NCI-H82 (cell line): ENCODE measurements around the gene RMDN2.
"Not testable (repeated sequence)": the region's sequence is repeated elsewhere in the genome, so short reads cannot be mapped to it uniquely, and the experiment has no call there.

Source experiments
- DNase-seq: peaks from one replicate; lab custom pipeline; 2025; lab: John Stamatoyannopoulos, UW

The RMDN2 gene

DNA sequence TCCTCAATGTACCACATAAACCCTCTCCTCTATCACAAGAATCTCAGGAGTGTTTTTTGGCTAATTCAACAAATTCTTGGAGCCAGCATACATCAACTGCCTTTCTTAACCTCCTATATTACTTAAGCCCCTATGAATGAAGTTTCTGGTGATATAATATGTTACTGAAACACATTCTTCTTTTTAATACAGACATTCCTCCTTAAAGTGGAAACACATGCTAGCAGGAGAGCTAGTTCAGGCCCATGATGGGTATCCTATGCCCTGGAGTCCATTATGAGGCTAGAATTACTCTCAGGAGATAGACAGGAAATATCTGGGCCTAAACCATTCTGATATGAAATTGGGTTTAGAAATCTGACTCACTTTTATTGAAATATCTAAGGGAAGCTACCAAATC is 26.6 kb upstream of the RMDN2 start:
- no peak for DNase-seq

DNA sequence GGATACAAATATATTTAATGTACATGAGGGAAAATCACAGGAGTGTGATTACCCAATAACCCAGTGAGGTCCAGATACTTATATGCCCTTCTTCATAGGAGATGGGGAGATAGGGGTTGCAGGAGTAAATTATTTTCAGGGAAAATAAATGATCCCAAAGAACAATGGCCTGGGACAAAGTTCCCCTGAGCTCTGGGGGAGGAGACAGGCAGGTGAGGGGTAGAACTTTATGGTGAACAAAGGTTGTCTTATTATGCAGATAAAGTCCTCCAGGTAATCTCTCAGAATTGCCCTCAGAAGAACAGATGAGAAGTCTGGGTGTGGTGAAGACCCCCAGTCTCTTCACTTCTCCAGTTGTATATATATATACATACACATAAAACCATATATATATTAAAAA is 22.1 kb upstream of the RMDN2 start:
- no peak for DNase-seq

DNA sequence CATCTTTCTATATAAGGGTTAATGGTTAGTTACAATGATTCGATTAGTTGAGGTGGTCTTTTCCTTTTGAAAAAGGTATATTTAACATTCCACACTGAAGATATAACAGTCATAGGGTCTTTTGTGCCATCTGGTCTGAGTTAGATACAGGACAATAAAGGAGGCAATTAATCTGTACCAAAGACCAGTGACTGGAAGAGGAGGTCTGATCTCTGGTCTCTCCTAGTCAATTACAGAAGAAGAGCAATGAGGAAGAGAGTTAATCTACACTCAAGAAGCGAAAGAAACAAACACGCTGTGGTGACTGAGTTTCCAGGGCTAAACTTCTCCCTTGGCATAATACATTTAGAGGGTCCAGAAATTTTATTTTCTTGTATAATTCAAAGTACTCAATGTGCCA is 20.7 kb upstream of the RMDN2 start:
- no peak for DNase-seq

DNA sequence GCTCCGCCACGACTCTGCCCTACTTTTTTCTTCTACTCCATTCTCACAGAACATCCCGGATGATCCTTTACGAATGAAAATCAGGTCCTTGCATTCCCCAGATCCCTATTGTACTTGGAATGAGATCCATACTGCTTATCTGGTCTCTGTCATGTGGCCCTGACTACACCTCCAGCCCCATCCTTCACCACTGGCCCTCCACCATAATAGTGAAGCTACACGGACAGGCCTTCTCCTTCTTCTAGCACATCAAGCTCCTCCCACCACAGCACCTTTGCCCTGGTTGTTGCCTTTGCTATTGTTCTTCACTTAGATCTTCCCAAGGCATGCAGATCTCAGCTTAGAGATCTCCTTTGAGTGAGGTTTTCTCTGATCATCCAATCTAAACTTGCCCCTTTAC is 20.1 kb upstream of the RMDN2 start:
- no peak for DNase-seq

DNA sequence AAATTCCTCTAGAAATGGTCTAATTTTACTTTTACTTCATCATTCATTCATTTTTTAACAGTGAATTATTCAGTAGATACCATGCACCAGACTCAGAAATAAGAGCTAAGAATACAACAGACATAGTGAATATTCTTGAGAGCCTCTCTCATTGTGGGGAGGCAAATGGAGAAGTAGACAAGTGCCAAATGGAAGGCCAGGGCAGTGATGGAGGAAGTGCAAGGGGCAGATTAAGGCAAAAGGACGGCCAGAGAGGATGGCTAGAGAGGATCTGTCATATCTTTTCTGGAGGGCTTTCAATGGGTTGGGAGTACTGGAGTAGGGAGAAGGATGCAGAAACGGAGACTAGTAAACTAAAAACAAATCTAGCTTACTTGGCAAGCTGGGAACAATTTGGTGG is 19.0 kb upstream of the RMDN2 start:
- DNase-seq, result no peak

DNA sequence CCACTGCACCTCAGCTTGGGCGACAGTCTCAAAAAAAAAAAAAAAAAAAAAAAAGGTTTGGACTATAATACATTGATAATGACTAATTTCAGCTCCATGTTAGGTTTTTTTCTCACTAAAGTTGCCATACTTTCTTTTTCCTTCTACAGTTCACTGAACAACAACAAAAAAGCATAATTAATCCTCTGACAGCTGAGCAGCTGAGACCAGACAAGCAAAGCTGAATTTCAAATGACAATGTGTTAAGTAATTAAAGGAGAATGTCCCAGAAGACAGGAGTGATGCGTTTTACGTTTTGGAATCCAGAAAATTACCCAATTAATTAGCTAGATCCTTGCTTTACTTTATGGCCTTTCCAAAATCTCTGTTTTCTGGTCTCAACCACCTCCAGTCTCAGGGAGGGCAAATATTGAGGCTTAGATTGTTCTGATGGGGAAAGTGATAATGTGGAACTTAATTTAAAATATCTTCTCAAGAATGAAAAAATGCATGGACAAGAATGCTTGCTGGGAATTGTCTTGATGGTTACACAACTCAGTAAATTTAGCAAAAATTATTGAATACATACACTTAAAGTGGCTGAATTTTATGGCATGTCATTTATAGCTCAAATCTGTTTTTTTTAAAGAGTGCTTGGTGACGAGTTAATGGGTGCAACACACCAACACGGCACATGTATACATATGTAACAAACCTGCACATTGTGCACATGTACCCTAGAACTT is 17.4 kb upstream of the RMDN2 start:
- DNase-seq, result no peak

DNA sequence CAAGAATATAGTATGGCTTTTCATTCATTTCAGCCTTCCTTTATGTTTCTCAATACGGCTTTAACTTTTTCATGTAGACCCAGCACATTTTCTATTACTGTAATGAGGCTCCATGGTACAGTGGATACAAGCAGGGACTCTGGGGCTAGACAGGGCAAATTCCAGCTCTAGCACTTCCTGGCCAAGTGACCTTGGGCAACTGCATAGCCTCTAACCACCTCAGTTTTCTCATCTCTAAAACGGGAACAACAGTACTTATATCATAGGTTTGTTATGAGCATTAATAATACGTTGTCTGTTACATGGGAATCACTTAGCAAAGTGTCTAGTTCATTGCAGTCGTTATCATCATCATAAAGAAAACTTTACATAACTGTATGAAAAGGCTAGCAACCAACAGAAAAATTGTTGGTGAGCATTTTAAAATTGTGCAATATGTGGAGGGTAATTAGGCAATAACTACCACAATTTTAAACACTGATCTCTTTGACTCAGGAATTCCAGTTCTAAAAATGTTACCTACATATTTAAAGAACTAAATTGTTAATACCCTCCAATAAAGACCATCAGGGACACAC is 13.7 kb upstream of the RMDN2 start:
- DNase-seq, result no peak

DNA sequence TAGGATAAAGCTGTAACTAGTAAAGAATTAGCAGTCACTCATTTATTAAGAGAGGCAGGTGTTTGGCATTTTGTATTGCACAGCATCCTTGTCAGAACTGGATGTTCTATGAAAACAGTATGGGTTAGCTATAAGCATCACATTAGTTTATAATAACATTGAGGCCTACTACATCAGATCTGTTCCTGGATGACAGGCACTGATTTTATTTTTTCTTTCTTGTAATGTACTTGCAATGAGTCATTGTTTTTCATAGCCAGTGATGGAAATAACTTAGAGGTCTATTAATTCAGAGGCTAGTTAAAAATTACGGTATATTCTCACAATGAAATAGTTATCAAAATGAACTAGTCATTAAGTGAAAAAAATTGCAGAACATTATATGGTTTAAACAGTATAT is 13.0 kb upstream of the RMDN2 start:
- no peak for DNase-seq

DNA sequence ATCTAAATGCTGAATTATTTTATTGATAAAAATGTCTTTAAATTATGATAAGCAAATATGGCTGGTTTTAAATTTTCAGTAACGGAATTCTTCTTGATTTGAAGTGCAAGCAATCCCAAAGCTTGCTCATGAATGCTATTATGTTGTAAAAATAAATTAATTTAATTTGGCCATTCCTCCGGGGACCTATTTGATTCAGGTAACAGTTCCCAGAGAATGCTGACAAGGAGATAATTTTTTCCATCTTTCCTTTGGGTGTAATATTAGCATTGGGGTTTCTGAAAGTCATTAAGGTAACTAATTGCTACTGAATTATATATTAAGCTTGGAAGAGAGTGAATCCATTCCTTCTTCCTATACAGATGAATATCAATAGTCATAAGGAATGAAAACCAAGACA is 12.5 kb upstream of the RMDN2 start:
- no peak for DNase-seq

DNA sequence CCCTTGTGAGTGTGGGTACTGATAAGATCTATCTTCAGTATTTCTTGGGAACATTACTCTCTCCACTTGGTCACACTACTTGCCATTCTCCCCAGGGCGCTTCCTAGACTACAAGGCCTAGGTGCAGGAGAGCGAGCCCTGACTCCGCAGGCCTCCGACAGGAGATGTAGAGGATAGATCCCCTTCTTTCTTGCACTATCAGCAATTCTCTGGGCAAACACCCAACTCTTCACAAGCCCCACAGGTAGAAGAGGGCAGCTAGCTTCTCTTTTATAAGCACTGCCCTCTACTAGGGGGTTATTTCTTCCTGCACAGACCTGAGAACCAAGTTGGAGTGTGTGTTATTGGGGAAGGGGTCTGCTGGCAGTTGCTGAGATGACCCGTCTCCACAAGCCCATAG is 10.7 kb upstream of the RMDN2 start:
- no peak for DNase-seq

DNA sequence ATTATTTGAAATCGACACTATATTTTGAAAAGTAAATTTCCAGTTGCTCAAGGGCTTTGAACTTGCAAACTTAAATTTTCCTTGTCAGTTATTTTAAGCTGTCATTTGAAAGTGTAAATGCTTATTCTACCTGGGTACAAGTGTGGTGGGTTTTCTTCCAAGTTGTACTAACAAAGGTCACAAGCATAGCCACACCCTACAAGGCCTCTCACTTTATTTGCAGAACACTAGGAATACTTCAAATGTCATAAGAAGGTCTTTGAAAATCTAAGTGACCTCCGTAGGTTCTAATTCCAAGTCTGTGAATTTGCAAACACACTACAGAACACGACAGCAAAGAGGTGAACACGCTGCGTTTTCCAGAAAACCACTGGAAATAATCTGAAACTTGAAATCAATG is 9.3 kb upstream of the RMDN2 start:
- no peak for DNase-seq

DNA sequence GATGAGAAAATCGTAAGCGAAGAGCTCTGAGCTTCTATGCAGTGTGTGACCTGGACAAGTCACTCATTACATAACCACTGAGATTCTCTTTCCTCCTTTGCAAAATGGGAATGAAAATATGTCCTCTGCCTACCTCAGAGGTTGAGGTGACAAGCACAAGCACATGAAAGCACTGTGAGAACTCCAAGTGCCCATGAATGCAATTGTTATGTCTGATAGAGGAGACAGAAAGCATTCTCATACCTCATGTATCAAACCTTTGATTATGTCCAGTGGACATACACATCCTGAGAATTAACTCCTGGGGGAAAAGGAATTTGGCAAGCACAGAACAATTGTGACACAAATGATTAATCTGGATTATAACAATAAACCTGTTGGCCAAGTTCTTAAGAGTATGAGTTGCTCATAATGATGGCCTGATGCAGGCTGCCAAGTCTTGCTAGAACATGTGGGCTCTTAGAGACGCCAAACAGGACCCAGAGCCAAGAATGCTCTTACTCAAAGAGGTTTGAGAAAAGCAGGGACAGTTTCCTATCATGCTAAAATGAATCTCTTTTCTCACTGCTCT is 8.5 kb upstream of the RMDN2 start:
- peak; percentile 17 for DNase-seq

DNA sequence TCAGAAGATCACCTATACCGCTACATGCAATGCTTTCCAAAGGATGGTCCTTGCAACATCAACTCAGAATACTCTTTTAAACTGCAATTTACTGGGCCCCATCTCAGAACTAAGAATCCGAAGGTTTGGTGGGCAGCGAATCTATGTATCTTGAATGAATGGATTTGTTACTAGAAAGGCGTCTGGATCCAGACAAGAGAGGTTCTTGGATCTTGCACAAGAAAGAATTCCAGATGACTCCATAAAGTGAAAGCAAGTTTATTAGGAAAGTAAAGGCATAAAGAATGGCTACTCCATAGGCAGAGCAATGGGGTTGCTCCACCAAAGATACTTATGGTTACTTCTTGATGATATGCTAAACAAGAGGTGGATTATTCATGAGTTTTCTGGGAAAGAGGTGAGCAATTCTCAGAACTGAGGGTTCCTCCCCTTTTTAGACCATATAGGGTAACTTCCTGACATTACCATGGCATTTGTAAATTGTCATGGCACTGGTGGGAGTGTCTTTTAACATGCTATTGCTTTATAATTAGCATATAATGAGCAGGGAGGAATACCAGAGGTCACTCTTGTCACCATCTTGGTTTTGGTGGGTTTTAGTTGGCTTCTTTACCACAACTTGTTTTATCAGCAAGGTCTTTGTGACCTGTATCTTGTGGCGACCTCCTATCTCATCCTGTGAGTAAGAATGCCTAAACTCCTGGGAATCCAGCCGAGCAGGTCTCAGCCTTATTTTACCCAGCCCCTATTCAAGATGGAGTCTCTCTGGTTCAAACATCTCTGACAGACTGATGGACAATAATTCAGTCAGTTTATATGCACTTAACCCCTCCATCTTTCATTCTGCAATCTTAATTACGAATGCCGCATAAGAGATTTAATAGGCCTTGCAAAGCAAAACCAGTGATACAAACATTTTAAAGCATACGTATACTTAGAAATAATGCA is 7.5 kb upstream of the RMDN2 start:
- no peak for DNase-seq

DNA sequence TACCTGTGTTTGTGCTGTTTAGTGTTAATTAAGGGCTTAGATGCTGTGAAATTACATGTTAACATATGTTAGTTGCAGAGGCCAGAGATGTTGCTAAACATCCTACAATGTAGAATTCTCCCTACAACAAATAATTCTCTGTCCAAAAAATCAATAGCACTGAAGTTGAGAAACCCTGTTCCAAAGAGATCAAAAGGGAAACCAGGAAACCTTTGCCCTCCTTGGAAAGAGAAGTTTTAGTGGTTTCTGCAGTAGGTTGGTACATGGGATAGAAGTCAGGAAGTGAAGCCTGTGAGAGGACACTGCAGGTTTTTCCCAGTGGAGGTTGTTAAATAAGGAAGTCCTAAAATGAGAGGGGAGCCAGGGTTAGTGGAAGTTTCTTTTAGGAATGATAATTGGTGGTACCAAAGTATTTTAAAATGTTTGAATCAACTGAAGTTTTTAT is 6.3 kb upstream of the RMDN2 start:
- DNase-seq, result no peak

DNA sequence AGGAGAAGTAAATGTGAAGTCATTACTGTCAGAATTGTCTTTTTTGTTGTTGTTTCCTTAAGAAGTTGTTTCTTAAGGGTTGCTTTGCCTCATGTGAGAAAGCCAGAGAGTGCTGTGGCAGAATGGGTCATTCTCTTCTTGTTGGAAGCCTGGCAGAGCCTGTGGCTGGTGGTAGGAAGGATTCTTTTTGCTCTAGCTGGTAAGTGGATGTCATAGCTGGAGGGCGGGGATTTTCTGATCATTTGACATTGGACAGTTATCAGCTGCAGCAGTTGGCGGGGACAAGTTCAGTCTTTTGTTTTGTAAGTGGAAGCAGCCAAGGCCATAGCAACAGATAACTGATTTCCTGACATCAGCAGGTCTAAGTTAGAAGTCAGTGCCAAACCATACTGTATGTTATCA is 5.5 kb upstream of the RMDN2 start:
- DNase-seq, result no peak

DNA sequence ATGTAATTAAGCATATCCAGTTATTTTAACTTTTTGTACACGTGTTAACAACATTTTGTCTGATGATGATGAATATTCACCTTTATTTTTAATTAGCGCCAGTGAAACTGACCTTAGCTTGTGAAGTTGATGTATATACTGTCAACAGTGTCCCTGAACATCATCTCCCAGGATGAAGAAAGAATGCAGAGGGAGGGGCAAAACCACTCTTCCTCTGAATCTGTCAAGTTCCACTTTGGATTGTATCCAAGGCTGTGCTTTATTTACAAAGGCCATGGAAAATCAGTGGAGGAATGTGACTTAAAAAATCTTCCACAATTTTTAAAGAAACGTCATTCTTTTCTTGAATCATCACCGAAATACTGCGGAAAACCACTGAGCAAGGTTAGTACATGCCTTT is 4.5 kb upstream of the RMDN2 start:
- no peak for DNase-seq

DNA sequence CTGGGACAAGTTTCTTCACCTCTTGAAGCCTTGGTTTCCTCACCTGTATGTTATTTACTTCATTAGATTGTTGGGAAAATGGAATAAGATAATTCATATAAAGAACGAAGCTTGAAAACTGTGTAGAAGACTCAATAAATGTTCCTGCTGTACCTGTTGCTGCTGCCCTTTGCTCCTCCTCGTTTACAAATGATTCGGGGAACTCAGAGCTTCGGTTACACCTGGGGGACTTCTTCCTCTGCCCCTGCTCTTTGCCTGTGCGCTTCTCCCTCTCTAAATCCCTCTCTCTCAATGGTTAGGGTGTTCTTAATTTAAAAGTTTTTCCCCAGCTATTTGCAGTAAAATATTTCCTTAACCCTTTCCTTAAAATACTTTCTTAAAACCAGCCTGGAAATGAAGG is 3.3 kb upstream of the RMDN2 start:
- no peak for DNase-seq

DNA sequence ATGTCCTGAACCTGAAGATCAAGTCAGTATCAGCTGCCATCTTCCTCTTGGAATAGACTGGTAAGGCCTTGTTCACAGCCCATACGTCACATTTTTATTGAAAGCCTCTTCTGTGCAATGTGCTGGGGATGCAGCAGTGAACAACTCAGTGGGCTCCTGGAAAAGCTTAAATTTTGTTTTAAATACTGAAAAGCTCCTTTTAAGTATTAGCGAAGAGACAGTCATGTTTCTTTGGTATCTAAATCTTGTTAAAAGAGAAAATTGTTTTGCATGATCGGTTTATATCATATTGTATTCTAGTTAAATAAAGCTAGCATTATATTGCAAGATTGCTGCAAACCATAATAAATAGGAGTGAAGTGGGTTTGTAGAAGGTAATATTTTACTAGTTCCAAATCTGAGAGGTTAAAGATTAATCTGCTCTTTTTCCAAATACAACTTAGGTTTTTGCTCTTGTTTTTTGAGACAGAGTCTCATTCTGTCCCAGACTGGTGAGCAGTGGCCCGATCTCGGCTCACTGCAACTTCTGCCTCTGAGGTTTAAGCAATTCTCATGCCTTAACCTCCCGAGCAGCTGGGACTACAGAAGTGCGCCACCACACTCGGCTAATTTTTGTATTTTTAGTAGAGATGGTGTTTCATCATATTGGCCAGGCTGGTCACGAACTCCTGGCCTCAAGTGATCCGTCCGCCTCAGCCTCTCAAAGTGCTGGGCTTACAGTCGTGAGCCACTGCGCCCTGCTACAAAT is 1.6 kb upstream of the RMDN2 start:
- no peak for DNase-seq

DNA sequence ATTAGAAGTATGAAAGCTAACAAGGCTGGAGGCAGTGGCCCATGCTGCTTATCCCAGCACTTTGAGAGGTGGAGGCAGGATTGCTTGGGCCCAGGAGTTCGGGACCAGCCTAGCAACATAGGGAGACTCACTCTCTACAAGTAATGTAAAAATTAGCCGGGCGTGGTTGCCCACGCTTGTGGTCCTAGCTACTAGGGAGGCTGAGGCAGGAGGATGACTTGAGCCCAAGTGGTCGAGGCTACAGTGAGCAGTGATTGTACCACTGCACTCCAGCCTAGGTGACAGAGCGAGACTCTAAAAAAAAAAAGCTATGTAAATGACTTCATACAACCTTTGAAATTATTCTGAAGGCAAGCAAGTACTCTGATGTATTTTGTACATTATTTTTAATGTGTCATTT is 1.5 kb downstream of the RMDN2 start:
- no peak for DNase-seq

DNA sequence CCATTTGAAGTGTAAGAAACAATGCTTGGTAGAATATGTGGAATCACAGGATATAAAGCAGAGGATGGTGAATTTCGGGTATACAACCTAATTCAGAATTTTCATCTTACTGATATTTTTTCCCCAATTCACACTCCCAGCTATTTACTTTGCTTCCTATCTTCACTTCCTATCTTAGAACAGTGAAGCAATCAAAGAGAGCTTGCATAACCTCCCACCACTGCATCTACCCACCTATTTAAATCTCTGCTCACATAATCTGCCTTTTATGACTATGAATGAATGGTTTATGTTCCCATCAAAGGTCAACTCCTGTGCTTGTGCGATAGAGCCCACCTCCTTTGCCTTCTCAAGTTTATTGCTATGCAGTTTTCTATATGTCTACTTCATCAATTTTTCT is 3.3 kb downstream of the RMDN2 start:
- no peak for DNase-seq

DNA sequence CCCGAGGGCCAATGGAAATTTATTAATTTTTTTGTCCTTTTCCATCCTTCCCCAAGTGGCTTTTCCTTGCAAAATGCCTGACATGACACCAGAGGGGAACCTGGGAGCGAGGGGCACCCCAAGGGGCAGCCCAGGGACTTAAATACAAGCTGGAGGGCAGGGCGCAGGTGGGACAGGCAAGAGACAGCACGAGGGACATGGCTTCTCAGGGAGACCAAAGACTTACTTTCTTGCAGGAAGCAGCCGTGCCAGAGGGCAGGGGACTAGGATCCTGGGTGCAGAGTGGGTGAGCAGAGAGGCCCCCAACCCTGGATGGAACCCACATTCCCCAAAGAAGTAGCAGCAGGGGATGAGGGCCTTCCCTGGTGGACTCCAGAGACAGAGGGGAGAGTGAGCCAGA is 5.3 kb downstream of the RMDN2 start:
- DNase-seq, result not testable (repeated sequence)

DNA sequence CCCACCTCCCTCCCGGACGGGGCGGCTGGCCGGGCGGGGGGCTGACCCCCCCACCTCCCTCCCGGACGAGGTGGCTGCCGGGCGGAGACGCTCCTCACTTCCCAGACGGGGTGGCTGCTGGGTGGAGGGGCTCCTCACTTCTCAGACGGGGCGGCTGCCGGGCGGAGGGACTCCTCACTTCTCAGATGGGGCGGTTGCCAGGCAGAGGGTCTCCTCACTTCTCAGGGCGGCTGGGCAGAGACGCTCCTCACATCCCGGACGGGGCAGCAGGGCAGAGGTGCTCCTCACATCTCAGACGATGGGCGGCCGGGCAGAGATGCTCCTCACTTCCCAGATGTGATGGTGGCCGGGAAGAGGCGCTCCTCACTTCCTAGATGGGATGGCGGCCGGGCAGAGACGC is 7.8 kb downstream of the RMDN2 start:
- DNase-seq, result not testable (repeated sequence)
